Activated naive CD4-positive, alpha-beta T cell treated with anti-CD3 and anti-CD28 coated beads, Interleukin-2, amount 50 U/mL, for 24 hours (primary cell): ENCODE data around the gene MIER1.

Source experiments
- H3K27ac Mint-ChIP-seq: one replicate; pipeline ENCODE4 v1.8.0; 2021; ENCODE audit warnings: mild to moderate bottlenecking, mixed read lengths
- H3K27me3 Mint-ChIP-seq: one replicate; pipeline ENCODE4 v1.8.0; 2021; ENCODE audit warnings: mixed read lengths
- H3K36me3 Mint-ChIP-seq: one replicate; pipeline ENCODE4 v1.8.0; 2021; ENCODE audit warnings: mixed read lengths
- H3K4me1 Mint-ChIP-seq: one replicate; pipeline ENCODE4 v1.8.0; 2021; ENCODE audit warnings: mixed read lengths
- H3K4me3 Mint-ChIP-seq: one replicate; pipeline ENCODE4 v1.8.0; 2021; ENCODE audit warnings: mild to moderate bottlenecking, mixed read lengths
- H3K9me3 Mint-ChIP-seq: one replicate; pipeline ENCODE4 v1.8.0; 2021; ENCODE audit warnings: mixed read lengths

MIER1 gene

DNA sequence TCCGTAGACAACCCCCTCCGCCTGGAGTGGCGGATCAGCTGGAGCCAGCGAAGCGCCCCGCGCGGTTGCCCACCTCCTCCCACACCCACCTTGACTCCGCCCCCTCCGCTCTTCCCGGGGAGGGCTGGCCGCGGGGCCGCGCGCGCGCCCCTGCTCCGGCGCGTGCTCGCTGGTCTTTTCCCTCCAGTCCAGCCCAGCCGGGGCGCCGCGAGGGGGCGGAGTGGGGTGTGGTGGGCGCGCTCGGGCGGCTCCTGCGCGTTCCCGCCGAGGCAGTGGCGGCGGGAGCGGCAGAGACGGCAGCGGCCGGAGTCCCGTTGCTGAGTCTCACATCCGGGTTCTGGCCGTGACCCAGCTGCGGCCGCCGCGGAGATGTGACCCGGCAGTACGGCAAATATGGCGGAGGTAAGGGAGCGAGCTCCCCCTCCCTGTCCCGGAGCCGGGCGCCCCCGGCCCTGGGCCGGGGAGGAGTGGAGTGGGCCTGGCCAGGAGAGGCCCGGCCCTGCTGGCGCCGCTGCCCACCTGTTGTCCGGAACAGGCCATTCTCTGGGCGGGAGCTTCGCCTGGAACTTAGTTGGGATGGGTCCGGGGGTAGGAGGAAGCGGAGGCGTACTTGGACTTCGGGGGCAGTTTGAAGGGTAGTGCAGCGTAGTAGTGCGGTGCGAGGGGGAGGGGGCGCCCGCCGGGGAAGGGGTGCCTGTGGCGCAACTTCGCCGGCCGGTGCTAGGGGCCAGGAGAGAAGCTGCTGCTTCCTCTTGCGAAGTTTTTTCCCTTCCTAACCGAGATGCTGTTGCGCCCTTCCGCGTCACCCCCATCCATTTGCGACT, 5.4 kb downstream of the MIER1 start:
- H3K4me3 Mint-ChIP-seq, result peak overlapping the region; percentile 98
- H3K36me3 Mint-ChIP-seq, result peaks cover 5% of the 10 kb centered on the region
- peak overlapping the region; percentile 98 for H3K27ac Mint-ChIP-seq
- no peaks in the 10 kb centered on the region for H3K27me3 Mint-ChIP-seq
- H3K4me1 Mint-ChIP-seq, result peaks cover 67% of the 10 kb centered on the region
- no peaks in the 10 kb centered on the region for H3K9me3 Mint-ChIP-seq

DNA sequence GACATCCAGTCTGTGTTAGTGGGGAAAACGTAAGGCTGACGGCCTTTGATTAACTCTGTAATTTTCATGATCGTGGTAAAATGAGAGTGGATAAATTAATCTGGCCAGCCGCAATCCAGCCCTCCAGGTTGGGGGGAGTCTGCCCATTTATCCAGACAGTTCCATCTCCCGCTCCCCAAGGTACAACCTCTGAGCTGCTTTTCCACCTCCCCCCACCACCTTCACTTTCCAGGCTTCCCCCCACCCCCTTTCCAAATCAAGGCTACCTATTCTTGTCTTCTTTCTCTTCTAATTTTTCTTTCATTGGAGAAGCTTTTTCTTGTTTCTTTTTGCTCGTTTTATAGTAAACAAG, 6.0 kb downstream of the MIER1 start:
- Mint-ChIP-seq H3K27ac (peak overlapping the region; percentile 98), H3K4me3 (peak overlapping the region; percentile 98), H3K27me3 (no peaks in the 10 kb centered on the region), H3K36me3 (peaks cover 9% of the 10 kb centered on the region), H3K9me3 (no peaks in the 10 kb centered on the region), H3K4me1 (peaks cover 71% of the 10 kb centered on the region)

GRCh38 chr1:66931590-66931989, 6.8 kb downstream of the MIER1 start:
- Mint-ChIP-seq H3K9me3 (no peaks in the 10 kb centered on the region), H3K36me3 (peaks cover 11% of the 10 kb centered on the region), H3K4me1 (peaks cover 69% of the 10 kb centered on the region), H3K4me3 (peak overlapping the region; percentile 98), H3K27me3 (no peaks in the 10 kb centered on the region), H3K27ac (peak overlapping the region; percentile 98)

GRCh38 chr1:66932291-66932690, 7.5 kb downstream of the MIER1 start:
- peaks cover 11% of the 10 kb centered on the region for H3K36me3 Mint-ChIP-seq
- H3K9me3 Mint-ChIP-seq, result no peaks in the 10 kb centered on the region
- peaks cover 71% of the 10 kb centered on the region for H3K4me1 Mint-ChIP-seq
- no peaks in the 10 kb centered on the region for H3K27me3 Mint-ChIP-seq
- peak overlapping the region; percentile 87 for H3K27ac Mint-ChIP-seq
- H3K4me3 Mint-ChIP-seq, result peak overlapping the region; percentile 88

DNA sequence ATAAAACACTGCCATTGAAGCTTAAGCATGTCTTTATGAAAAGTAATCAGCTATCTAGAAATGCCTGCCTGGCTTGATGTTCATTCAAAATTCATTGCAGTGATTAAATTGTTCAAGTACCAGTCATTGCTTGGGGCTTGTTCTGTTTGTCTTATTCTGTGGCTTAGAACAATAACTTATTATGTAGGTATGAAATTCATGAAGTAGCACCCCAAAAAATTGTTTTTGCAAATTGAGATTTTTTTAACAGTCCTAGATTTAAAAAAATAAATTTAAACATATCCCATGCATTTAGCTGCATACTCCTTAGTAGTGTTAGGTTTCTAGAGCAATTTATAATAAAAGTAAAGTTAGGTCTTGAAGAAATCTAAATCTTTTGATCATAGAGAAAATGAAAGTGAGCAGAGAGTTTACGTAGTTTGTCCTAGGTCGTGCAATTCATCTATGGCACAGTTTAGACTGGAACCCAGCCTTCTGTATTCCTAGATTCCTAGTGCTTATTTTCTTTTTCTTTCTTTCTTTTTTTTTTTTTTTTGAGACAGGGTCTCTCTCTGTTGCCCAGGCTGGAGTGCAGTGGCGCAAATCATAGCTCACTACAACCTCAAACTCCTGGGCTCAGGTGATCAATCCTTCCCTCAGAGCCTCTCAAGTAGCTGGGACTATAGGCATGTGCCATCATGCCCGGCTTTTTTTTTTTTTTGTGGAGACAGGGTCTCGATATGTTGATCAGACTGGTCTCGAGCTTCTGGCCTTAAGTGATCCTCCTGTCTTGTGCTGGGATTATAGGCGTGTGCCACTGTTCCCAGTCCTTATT, 9.3 kb downstream of the MIER1 start:
- Mint-ChIP-seq H3K4me3 (peak overlapping the region; percentile 88), H3K9me3 (no peaks in the 10 kb centered on the region), H3K27me3 (no peaks in the 10 kb centered on the region), H3K27ac (peak overlapping the region; percentile 87), H3K4me1 (peaks cover 74% of the 10 kb centered on the region), H3K36me3 (peaks cover 11% of the 10 kb centered on the region)

DNA sequence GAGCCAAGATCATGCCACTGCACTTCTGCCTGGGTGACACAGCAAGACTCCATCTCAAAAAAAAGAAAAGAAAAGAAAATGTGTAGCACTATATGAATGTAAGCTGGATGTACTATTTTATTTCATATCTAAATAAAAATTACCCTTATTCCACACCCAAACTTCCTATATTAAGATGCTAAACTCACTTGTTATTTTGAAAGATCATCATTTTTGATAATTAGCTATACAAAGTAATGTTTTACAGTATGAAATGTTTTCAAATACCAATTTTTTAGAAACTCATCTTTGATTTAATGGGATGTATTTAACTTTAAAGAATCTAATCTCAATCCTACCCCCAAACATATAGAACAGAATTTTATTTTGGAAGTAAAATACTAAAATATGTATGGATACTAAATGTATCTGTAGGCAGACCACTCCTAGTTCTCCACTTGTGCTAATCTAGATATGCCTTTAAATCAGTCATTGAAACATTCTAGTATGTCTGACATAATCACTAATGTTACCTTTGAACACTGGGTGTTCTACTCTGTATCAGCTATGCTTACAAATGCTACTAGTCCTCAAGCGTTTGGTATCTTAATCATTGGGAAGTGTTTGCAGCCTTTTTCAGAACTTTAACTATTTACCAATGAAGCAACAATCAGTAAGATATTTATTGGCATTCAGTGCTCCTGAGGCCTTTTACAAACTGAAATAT, 12.9 kb downstream of the MIER1 start:
- peaks cover 11% of the 10 kb centered on the region for H3K36me3 Mint-ChIP-seq
- H3K27me3 Mint-ChIP-seq, result no peaks in the 10 kb centered on the region
- peaks cover 93% of the 10 kb centered on the region for H3K4me1 Mint-ChIP-seq
- H3K9me3 Mint-ChIP-seq, result no peaks in the 10 kb centered on the region
- H3K4me3 Mint-ChIP-seq, result no peak overlapping the region
- H3K27ac Mint-ChIP-seq, result no peak overlapping the region

DNA sequence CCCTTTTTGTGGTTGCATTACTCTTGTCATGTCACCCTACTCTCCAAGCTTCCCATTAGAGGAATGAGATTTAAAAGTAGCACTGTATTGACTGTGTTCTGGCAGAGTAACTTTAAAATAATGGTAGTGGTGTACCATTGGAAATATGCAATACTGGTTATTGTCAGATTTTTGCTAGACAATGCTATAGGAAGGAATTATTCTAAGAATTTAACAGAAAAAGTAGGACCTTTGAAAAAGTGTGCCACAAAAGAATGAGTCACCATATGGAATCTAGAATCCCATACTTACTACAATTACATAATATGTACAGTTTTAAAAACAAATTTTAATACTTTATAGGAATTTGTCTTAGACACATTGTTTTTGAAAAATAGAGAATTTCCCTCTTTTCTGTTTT, 13.8 kb downstream of the MIER1 start:
- peak overlapping the region; percentile 68 for H3K4me3 Mint-ChIP-seq
- H3K27ac Mint-ChIP-seq, result no peak overlapping the region
- no peaks in the 10 kb centered on the region for H3K27me3 Mint-ChIP-seq
- H3K4me1 Mint-ChIP-seq, result peaks cover 91% of the 10 kb centered on the region
- H3K36me3 Mint-ChIP-seq, result peaks cover 15% of the 10 kb centered on the region
- no peaks in the 10 kb centered on the region for H3K9me3 Mint-ChIP-seq

DNA sequence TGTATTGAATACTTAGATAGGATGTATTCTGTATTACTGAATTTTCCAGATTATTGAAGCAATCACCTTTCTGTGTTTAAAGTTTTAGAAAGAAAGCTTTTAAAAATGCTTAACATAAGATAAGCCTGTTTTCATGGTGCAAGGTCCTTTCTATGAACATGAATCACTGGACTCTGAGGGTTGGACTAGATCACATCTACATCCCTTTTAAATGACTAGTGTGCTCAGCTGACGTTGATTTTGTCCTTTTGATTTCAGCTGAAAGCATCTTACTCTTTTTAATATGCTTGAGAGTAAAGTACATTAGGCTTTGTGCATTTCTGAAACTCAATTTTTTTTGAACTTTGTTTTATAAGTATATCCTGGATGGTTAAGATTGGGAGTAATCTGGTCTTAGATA, 16.2 kb downstream of the MIER1 start:
- H3K27ac Mint-ChIP-seq, result no peak overlapping the region
- peaks cover 86% of the 10 kb centered on the region for H3K4me1 Mint-ChIP-seq
- peaks cover 12% of the 10 kb centered on the region for H3K36me3 Mint-ChIP-seq
- H3K27me3 Mint-ChIP-seq, result no peaks in the 10 kb centered on the region
- peak overlapping the region; percentile 4 for H3K4me3 Mint-ChIP-seq
- no peaks in the 10 kb centered on the region for H3K9me3 Mint-ChIP-seq

GRCh38 chr1:66943361-66943969, 18.7 kb downstream of the MIER1 start:
- peaks cover 25% of the 10 kb centered on the region for H3K36me3 Mint-ChIP-seq
- no peaks in the 10 kb centered on the region for H3K27me3 Mint-ChIP-seq
- H3K4me3 Mint-ChIP-seq, result no peak overlapping the region
- no peak overlapping the region for H3K27ac Mint-ChIP-seq
- peaks cover 88% of the 10 kb centered on the region for H3K4me1 Mint-ChIP-seq
- H3K9me3 Mint-ChIP-seq, result no peaks in the 10 kb centered on the region

- peaks cover 81% of the 10 kb centered on the region for H3K4me1 Mint-ChIP-seq
- H3K9me3 Mint-ChIP-seq, result no peaks in the 10 kb centered on the region
- H3K4me3 Mint-ChIP-seq, result no peak overlapping the region
- peaks cover 28% of the 10 kb centered on the region for H3K36me3 Mint-ChIP-seq
- H3K27me3 Mint-ChIP-seq, result no peaks in the 10 kb centered on the region
- no peak overlapping the region for H3K27ac Mint-ChIP-seq
Observed at GRCh38 chr1:66944330-66945274, 19.8 kb downstream of the MIER1 start.

GRCh38 chr1:66945316-66945715, 20.5 kb downstream of the MIER1 start:
- H3K27ac Mint-ChIP-seq, result no peak overlapping the region
- no peaks in the 10 kb centered on the region for H3K27me3 Mint-ChIP-seq
- H3K4me3 Mint-ChIP-seq, result no peak overlapping the region
- peaks cover 26% of the 10 kb centered on the region for H3K36me3 Mint-ChIP-seq
- H3K4me1 Mint-ChIP-seq, result peaks cover 74% of the 10 kb centered on the region
- no peaks in the 10 kb centered on the region for H3K9me3 Mint-ChIP-seq

GRCh38 chr1:66947267-66947666, 22.5 kb downstream of the MIER1 start:
- H3K4me1 Mint-ChIP-seq, result peaks cover 63% of the 10 kb centered on the region
- H3K36me3 Mint-ChIP-seq, result peaks cover 26% of the 10 kb centered on the region
- no peaks in the 10 kb centered on the region for H3K9me3 Mint-ChIP-seq
- H3K27me3 Mint-ChIP-seq, result no peaks in the 10 kb centered on the region
- H3K27ac Mint-ChIP-seq, result peak overlapping the region; percentile 88
- no peak overlapping the region for H3K4me3 Mint-ChIP-seq

GRCh38 chr1:66951513-66951912, 26.7 kb downstream of the MIER1 start:
- H3K4me1 Mint-ChIP-seq, result peaks cover 66% of the 10 kb centered on the region
- no peak overlapping the region for H3K4me3 Mint-ChIP-seq
- H3K27ac Mint-ChIP-seq, result no peak overlapping the region
- no peaks in the 10 kb centered on the region for H3K27me3 Mint-ChIP-seq
- peaks cover 14% of the 10 kb centered on the region for H3K36me3 Mint-ChIP-seq
- H3K9me3 Mint-ChIP-seq, result no peaks in the 10 kb centered on the region

DNA sequence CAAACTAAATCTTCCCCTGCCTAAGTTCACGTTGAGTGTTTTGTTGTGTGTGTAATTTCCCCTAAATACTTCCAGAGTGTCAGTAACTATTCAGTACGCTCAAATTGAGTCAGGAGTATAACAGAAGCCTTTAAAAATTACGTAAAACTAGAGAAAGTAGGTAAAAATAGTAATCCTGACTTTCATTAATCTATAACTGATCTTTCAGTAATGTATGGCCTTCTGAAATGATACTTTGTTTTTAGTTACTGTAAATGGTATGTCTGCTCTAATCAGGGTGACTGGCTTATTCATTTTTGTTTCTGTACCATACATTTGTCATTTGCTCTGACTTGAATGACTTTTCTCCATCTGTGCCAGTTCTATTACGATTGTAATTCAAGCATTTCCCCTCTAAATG, 29.4 kb downstream of the MIER1 start:
- Mint-ChIP-seq H3K9me3 (no peaks in the 10 kb centered on the region), H3K4me3 (no peak overlapping the region), H3K27ac (peak overlapping the region; percentile 69), H3K4me1 (peaks cover 58% of the 10 kb centered on the region), H3K27me3 (no peaks in the 10 kb centered on the region), H3K36me3 (peaks cover 5% of the 10 kb centered on the region)
